Measurements from ENCODE around the gene ST13.
"Not testable (repeated sequence)": the region's sequence is repeated elsewhere in the genome, so short reads cannot be mapped to it uniquely, and the experiment has no call there.

The ST13 gene

GRCh38 chr22:40791241-40791640 is 65.2 kb downstream of the ST13 start:
- H3K4me3 ChIP-seq (ENCODE audit: low read depth, low read length): no peak overlapping the region

GRCh38 chr22:40789131-40789530 is 67.3 kb downstream of the ST13 start:
- H3K4me3 ChIP-seq (ENCODE audit: low read depth, low read length): no peak overlapping the region

GRCh38 chr22:40782521-40782920 is 73.9 kb downstream of the ST13 start:
- no peak overlapping the region for H3K4me3 ChIP-seq (ENCODE audit: low read depth, low read length)

GRCh38 chr22:40781749-40782148 is 74.7 kb downstream of the ST13 start:
- not testable (repeated sequence) for H3K4me3 ChIP-seq (ENCODE audit: low read depth, low read length)

All from iPS-11a (cell line).